Panc1 (cell line): ENCODE results near the gene TDRD7. TPM values are rescaled to one million over a fixed set of nuclear protein-coding genes. Genes with fewer than 3 reads are reported as not detected.

Experiments used
- ATAC-seq: fragments of 200-7000 bp; cut with Tn5 transposase; 2 replicates; pipeline ENCODE4 v1.9.1; 2020; ENCODE audit warnings: mild to moderate bottlenecking, moderate library complexity
- BruUV-seq: library from RNA; stranded (reverse); fragments of 400-500 nt; replicated peaks from 2 replicates; lab custom pipeline; 2021; lab: Mats Ljungman, UMichigan
- CTCF ChIA-PET: fragments of 300-600 bp; sonication (Branson Sonifier 250); formaldehyde crosslinking; loops from one replicate; lab custom pipeline; 2022; ENCODE audit warnings: antibody characterized with exemption; lab: Charles Lee
- POLR2A ChIA-PET: fragments of 300-600 bp; sonication (Branson Sonifier 250); formaldehyde crosslinking; loops from one replicate; lab custom pipeline; 2022; ENCODE audit warnings: antibody characterized with exemption; lab: Charles Lee
- DNase-seq: peaks from one replicate; pipeline ENCODE4 v3.0.0-alpha.2; 2010; ENCODE audit warnings: low read depth, low spot score
- H3K27ac ChIP-seq: 2 replicates; pipeline ENCODE4 v1.5.1; 2011; ENCODE audit warnings: mild to moderate bottlenecking, low read length, inconsistent platforms
- H3K27me3 ChIP-seq: fragments of 200-500 bp; sonication (Bioruptor generic); 2 replicates; pipeline ENCODE4 v1.6.0; 2014; ENCODE audit warnings: low read length, inconsistent platforms; ENCODE audit not compliant: control insufficient read depth, insufficient read depth
- H3K36me3 ChIP-seq: fragments of 200-500 bp; sonication (Bioruptor generic); 2 replicates; pipeline ENCODE4 v1.5.1; 2014; ENCODE audit warnings: inconsistent platforms, mild to moderate bottlenecking, low read length, moderate library complexity; ENCODE audit not compliant: control insufficient read depth, insufficient read depth
- H3K4me1 ChIP-seq: 2 replicates; pipeline ENCODE4 v1.5.1; 2011; ENCODE audit warnings: inconsistent platforms, mild to moderate bottlenecking, low read length, moderate library complexity; ENCODE audit not compliant: control insufficient read depth, insufficient read depth
- H3K4me3 ChIP-seq, 2 experiments: 2 replicates each; pipeline ENCODE4 v1.5.1; 2011 to 2012; ENCODE audit warnings: low read depth in 2 of 2, low read length in 2 of 2, mild to moderate bottlenecking in 2 of 2, inconsistent platforms in 1 of 2, moderate library complexity in 1 of 2
- H3K9me3 ChIP-seq: fragments of 200-500 bp; sonication (Bioruptor generic); 2 replicates; pipeline ENCODE4 v1.5.1; 2014; ENCODE audit warnings: low read depth, mild to moderate bottlenecking, inconsistent platforms, low read length, moderate library complexity; ENCODE audit not compliant: control insufficient read depth, insufficient read depth
- POLR2AphosphoS5 ChIP-seq: IDR thresholded peaks from 2 replicates; pipeline ENCODE4 v1.6.1; 2012; ENCODE audit warnings: mild to moderate bottlenecking, low read depth, low read length, moderate library complexity
- SIN3A ChIP-seq: IDR thresholded peaks from 2 replicates; pipeline ENCODE4 v1.6.1; 2012; ENCODE audit warnings: low read depth, mild to moderate bottlenecking, low read length, moderate library complexity, borderline replicate concordance; ENCODE audit not compliant: insufficient read depth
- TCF7L2 ChIP-seq: IDR thresholded peaks from 2 replicates; pipeline ENCODE4 v1.6.1; 2011; ENCODE audit warnings: mild to moderate bottlenecking, low read depth, low read length, inconsistent platforms
- in situ Hi-C: cut with HindIII; loops from 2 replicates; pipeline ENCODE4 v1.10.0; 2016; ENCODE audit warnings: low sequenced_read_pairs, low pct_unique_long_range_greater_than_20kb
- intact Hi-C: fragments of 100-400 bp; cut with micrococcal nuclease; formaldehyde crosslinking; loops from one replicate; pipeline ENCODE4 v1.10.0; 2022; ENCODE audit not compliant: unreplicated experiment
- total RNA-seq: library from RNA; stranded (reverse); gene quantifications from one replicate; pipeline ENCODE4 v1.2.1, GENCODE V29; 2021; ENCODE audit not compliant: unreplicated experiment
- TF ChIP-seq, protein P1 (sequence below), 2 experiments: IDR thresholded peaks; 2 replicates each; pipeline ENCODE4 v1.6.1; 2011 to 2012; ENCODE audit warnings: low read depth in 2 of 2, control low read depth in 1 of 2, low read length in 1 of 2, mild to moderate bottlenecking in 1 of 2, moderate library complexity in 1 of 2; ENCODE audit not compliant: insufficient read depth in 1 of 2
- TF ChIP-seq, protein P2 (sequence below): fragments of 450-650 bp; IDR thresholded peaks from 2 replicates; pipeline ENCODE4 v1.5.1; 2017; ENCODE audit warnings: mild to moderate bottlenecking

Gene TDRD7
- total RNA-seq, 1 experiment from 2014 or later = 10.6 TPM

DNA sequence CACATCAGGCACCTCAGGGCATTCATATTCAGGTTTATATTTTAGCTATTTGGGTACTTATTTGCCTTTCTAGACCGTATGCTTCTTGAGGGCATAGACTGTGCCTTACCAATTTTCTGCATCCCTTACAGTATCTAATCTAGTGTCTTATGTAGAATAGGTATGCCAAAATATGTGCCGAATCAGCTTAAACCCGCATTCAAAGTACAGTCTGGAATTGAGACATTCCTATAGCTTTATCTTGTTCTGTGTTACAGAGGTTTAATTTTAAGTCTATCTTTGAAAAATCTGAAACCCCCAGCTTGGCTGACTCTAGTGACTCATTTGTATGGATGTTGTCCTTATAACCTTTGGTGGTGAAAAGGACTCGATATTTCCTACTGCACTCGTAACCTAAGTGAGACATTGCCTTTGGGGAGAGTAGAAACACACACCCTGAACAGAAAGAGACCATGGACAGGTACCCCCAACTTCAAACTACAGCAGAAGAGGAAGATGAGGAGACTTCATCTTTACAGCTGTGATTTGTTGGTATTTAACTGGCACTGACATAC lies 62.6 kb downstream of the TDRD7 start:
- H3K4me1 ChIP-seq = no peaks in the 10 kb centered on the region
- BruUV-seq = no TSS peak
- CTCF ChIA-PET = interaction anchor here (0.7 to 1.1 kb wide), 2 partner anchors 23 to 88 kb away, joined by 3 read pairs; no protein-coding TSS in a partner anchor
- POLR2A ChIA-PET = no interaction called here
- H3K36me3 ChIP-seq = no peaks in the 10 kb centered on the region
- DNase-seq = no peak
- H3K9me3 ChIP-seq = no peaks in the 10 kb centered on the region
- no peak for ATAC-seq
- in situ Hi-C loops = no loop called here
- H3K27me3 ChIP-seq = no peaks in the 10 kb centered on the region
- H3K4me3 ChIP-seq = no peak overlapping the region
- intact Hi-C loops = loop anchor here (5.0 kb wide), 1 partner anchor 143 kb away; no protein-coding TSS in a partner anchor
- H3K27ac ChIP-seq = no peak overlapping the region
- TF ChIP-seq, protein P1, sequence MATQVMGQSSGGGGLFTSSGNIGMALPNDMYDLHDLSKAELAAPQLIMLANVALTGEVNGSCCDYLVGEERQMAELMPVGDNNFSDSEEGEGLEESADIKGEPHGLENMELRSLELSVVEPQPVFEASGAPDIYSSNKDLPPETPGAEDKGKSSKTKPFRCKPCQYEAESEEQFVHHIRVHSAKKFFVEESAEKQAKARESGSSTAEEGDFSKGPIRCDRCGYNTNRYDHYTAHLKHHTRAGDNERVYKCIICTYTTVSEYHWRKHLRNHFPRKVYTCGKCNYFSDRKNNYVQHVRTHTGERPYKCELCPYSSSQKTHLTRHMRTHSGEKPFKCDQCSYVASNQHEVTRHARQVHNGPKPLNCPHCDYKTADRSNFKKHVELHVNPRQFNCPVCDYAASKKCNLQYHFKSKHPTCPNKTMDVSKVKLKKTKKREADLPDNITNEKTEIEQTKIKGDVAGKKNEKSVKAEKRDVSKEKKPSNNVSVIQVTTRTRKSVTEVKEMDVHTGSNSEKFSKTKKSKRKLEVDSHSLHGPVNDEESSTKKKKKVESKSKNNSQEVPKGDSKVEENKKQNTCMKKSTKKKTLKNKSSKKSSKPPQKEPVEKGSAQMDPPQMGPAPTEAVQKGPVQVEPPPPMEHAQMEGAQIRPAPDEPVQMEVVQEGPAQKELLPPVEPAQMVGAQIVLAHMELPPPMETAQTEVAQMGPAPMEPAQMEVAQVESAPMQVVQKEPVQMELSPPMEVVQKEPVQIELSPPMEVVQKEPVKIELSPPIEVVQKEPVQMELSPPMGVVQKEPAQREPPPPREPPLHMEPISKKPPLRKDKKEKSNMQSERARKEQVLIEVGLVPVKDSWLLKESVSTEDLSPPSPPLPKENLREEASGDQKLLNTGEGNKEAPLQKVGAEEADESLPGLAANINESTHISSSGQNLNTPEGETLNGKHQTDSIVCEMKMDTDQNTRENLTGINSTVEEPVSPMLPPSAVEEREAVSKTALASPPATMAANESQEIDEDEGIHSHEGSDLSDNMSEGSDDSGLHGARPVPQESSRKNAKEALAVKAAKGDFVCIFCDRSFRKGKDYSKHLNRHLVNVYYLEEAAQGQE (IDR thresholded peaks at IDR 0.05; ENCODE audit: insufficient read depth in 1 of 2, low read depth in 2 of 2, low read length in 1 of 2) = no peak
- TF ChIP-seq, protein P2, sequence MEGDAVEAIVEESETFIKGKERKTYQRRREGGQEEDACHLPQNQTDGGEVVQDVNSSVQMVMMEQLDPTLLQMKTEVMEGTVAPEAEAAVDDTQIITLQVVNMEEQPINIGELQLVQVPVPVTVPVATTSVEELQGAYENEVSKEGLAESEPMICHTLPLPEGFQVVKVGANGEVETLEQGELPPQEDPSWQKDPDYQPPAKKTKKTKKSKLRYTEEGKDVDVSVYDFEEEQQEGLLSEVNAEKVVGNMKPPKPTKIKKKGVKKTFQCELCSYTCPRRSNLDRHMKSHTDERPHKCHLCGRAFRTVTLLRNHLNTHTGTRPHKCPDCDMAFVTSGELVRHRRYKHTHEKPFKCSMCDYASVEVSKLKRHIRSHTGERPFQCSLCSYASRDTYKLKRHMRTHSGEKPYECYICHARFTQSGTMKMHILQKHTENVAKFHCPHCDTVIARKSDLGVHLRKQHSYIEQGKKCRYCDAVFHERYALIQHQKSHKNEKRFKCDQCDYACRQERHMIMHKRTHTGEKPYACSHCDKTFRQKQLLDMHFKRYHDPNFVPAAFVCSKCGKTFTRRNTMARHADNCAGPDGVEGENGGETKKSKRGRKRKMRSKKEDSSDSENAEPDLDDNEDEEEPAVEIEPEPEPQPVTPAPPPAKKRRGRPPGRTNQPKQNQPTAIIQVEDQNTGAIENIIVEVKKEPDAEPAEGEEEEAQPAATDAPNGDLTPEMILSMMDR = no peak
- TF ChIP-seq SIN3A = no peak
- TF ChIP-seq POLR2AphosphoS5 = no peak
- no peak for TF ChIP-seq TCF7L2

DNA sequence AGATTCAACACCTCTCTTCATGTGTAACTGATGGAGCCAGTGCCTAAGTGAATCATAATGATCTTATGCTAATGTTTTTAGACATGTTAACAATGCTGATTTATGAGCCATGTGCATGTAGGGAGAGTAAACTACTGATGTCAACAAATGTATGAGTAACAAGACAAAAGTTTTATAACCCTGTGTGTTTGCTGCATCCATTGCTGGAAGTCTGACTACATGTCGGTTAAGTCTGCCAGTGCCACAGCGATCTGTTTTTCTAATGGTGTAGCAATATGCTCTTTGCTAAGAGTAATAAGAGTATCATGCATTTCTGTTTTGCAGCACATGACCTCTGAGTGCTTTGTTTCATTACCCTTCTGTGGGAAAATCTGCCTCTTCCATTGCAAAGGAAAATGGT lies 63.2 kb downstream of the TDRD7 start:
- no peak for TF ChIP-seq SIN3A
- no peak for TF ChIP-seq POLR2AphosphoS5
- TF ChIP-seq, protein P2 = no peak
- no peak for TF ChIP-seq TCF7L2
- TF ChIP-seq, protein P1 (IDR thresholded peaks at IDR 0.05; ENCODE audit: insufficient read depth in 1 of 2, low read depth in 2 of 2, low read length in 1 of 2) = no peak
- DNase-seq = no peak
- no peaks in the 10 kb centered on the region for H3K36me3 ChIP-seq
- no peaks in the 10 kb centered on the region for H3K9me3 ChIP-seq
- intact Hi-C loops = no loop called here
- ChIA-PET POLR2A (no interaction called here), CTCF (interaction anchor here (0.7 kb wide), 1 partner anchor 22 kb away, joined by 3 read pairs; no protein-coding TSS in a partner anchor)
- ATAC-seq = no peak
- no peaks in the 10 kb centered on the region for H3K4me1 ChIP-seq
- no TSS peak for BruUV-seq
- H3K27ac ChIP-seq = no peak overlapping the region
- no peaks in the 10 kb centered on the region for H3K27me3 ChIP-seq
- in situ Hi-C loops = no loop called here
- H3K4me3 ChIP-seq = no peak overlapping the region
